VCaP (cell line): ENCODE measurements around the gene NKTR.
"Not testable (repeated sequence)": the region's sequence is repeated elsewhere in the genome, so short reads cannot be mapped to it uniquely, and the experiment has no call there.

Source experiments
- H3K27ac ChIP-seq: fragments of 450-650 bp; 2 replicates; pipeline ENCODE4 v1.5.1; 2017
- CTCF ChIP-seq: fragments of 450-650 bp; conservative IDR thresholded peaks from 2 replicates; pipeline ENCODE4 v1.5.1; 2017; ENCODE audit warnings: mild to moderate bottlenecking, moderate library complexity

The NKTR gene

GRCh38 chr3:42588625-42589024, 11.9 kb upstream of the NKTR start:
- TF ChIP-seq CTCF = no peak
- H3K27ac ChIP-seq = peak overlapping the region; percentile 89

GRCh38 chr3:42589382-42590109, 10.9 kb upstream of the NKTR start:
- peak overlapping the region; percentile 89 for H3K27ac ChIP-seq
- no peak for TF ChIP-seq CTCF

GRCh38 chr3:42590989-42591756, 9.3 kb upstream of the NKTR start:
- H3K27ac ChIP-seq = peak overlapping the region; percentile 89
- TF ChIP-seq CTCF = no peak

GRCh38 chr3:42591811-42592210, 8.7 kb upstream of the NKTR start:
- peak overlapping the region; percentile 89 for H3K27ac ChIP-seq
- no peak for TF ChIP-seq CTCF

- no peak overlapping the region for H3K27ac ChIP-seq
- TF ChIP-seq CTCF = no peak
These were observed 6.9 kb upstream of the NKTR start for GRCh38 chr3:42593635-42594034.

GRCh38 chr3:42595682-42596081, 4.8 kb upstream of the NKTR start:
- H3K27ac ChIP-seq = no peak overlapping the region
- no peak for TF ChIP-seq CTCF

- H3K27ac ChIP-seq = not testable (repeated sequence)
These were observed 3.4 kb upstream of the NKTR start for GRCh38 chr3:42597098-42597497.
